CD14-positive monocyte (primary cell): ENCODE data around the gene PRKAB1. TPM values are rescaled to one million over a fixed set of nuclear protein-coding genes. Genes with fewer than 3 reads are reported as not detected.

ENCODE experiments used
- DNase-seq, 3 donors: peaks; one replicate each; pipeline ENCODE4 v3.0.0-alpha.2; 2011 to 2022
- H2AFZ ChIP-seq: 2 replicates; pipeline ENCODE4 v1.6.0; 2012; ENCODE audit warnings: mild to moderate bottlenecking, low read depth, low read length, inconsistent platforms; ENCODE audit not compliant: insufficient read depth, poor library complexity, severe bottlenecking
- H3K27ac ChIP-seq, 2 donors: 1 replicate in 1 of 2; 2 replicates in 1 of 2; pipeline ENCODE4 v1.5.1; 2012 to 2013; ENCODE audit warnings: low read length in 2 of 2, control low read depth in 1 of 2, inconsistent platforms in 1 of 2, low read depth in 1 of 2, mild to moderate bottlenecking in 1 of 2
- H3K27me3 ChIP-seq, 2 donors: one replicate each; pipeline versions ENCODE4 v1.6.0 to v1.6.1; 2011 to 2013; ENCODE audit warnings: low read length in 2 of 2; ENCODE audit not compliant: control insufficient read depth in 2 of 2, insufficient read depth in 2 of 2
- H3K36me3 ChIP-seq, 2 donors: replicated peaks in 1 of 2; 1 replicate in 1 of 2; 2 replicates in 1 of 2; pipeline versions ENCODE4 v1.5.1 to v1.6.1; 2012 to 2013; ENCODE audit warnings: low read length in 2 of 2, control low read depth in 1 of 2, inconsistent platforms in 1 of 2, mild to moderate bottlenecking in 1 of 2; ENCODE audit not compliant: insufficient read depth in 2 of 2, control insufficient read depth in 1 of 2
- H3K4me1 ChIP-seq, 2 donors: 1 replicate in 1 of 2; 2 replicates in 1 of 2; pipeline versions ENCODE4 v1.5.1 to v1.6.1; 2012 to 2013; ENCODE audit warnings: low read length in 2 of 2, control low read depth in 1 of 2, inconsistent platforms in 1 of 2, mild to moderate bottlenecking in 1 of 2, moderate library complexity in 1 of 2; ENCODE audit not compliant: insufficient read depth in 2 of 2, control insufficient read depth in 1 of 2
- H3K4me2 ChIP-seq: replicated peaks from 2 replicates; pipeline ENCODE3; 2012; ENCODE audit warnings: low read length, moderate library complexity, mild to moderate bottlenecking; ENCODE audit not compliant: poor library complexity, severe bottlenecking; ENCODE audit errors: extremely low read depth
- H3K4me3 ChIP-seq, 3 experiments: fragments of 200-600 bp in 1 of 3; sonication (generic) in 1 of 3; replicated peaks in 1 of 3; 1 replicate in 2 of 3; 2 replicates in 1 of 3; pipeline ENCODE4 v1.5.1; 2011 to 2013; ENCODE audit warnings: low read length in 3 of 3, mild to moderate bottlenecking in 3 of 3, control low read depth in 2 of 3, low read depth in 2 of 3, inconsistent platforms in 1 of 3, moderate library complexity in 1 of 3
- H3K79me2 ChIP-seq: 2 replicates; pipeline ENCODE4 v1.6.0; 2012; ENCODE audit warnings: mild to moderate bottlenecking, control low read depth, inconsistent platforms, low read length, moderate library complexity; ENCODE audit not compliant: insufficient read depth
- H3K9ac ChIP-seq: 2 replicates; pipeline ENCODE4 v1.6.0; 2017; ENCODE audit warnings: low read length, mild to moderate bottlenecking; ENCODE audit not compliant: insufficient read depth, poor library complexity, severe bottlenecking
- H3K9me3 ChIP-seq, 2 donors: replicated peaks in 1 of 2; 1 replicate in 1 of 2; 2 replicates in 1 of 2; pipeline versions ENCODE4 v1.5.1 to v1.6.1; 2012 to 2013; ENCODE audit warnings: low read length in 2 of 2, control low read depth in 1 of 2; ENCODE audit not compliant: control insufficient read depth in 1 of 2, insufficient read depth in 1 of 2
- H4K20me1 ChIP-seq: 2 replicates; pipeline ENCODE4 v1.6.0; 2012; ENCODE audit warnings: mild to moderate bottlenecking, low read length, control low read depth, moderate library complexity; ENCODE audit not compliant: insufficient read depth
- H3K27ac Mint-ChIP-seq, 7 donors: one replicate each; pipeline ENCODE4 v1.8.0; 2020; ENCODE audit warnings: mild to moderate bottlenecking in 7 of 7, mixed read lengths in 7 of 7, moderate library complexity in 6 of 7, inconsistent platforms in 2 of 7
- H3K27me3 Mint-ChIP-seq, 3 donors: one replicate each; pipeline ENCODE4 v1.8.0; 2021 to 2022; ENCODE audit warnings: low read depth in 3 of 3, mild to moderate bottlenecking in 3 of 3, mixed read lengths in 3 of 3, moderate library complexity in 3 of 3, inconsistent platforms in 1 of 3
- H3K36me3 Mint-ChIP-seq, 2 donors: one replicate each; pipeline ENCODE4 v1.8.0; 2020; ENCODE audit warnings: mixed read lengths in 2 of 2, inconsistent platforms in 1 of 2, mild to moderate bottlenecking in 1 of 2
- H3K4me1 Mint-ChIP-seq: one replicate; pipeline ENCODE4 v1.8.0; 2020; ENCODE audit warnings: mild to moderate bottlenecking, mixed read lengths
- H3K4me3 Mint-ChIP-seq, 2 donors: one replicate each; pipeline ENCODE4 v1.8.0; 2020; ENCODE audit warnings: mild to moderate bottlenecking in 2 of 2, mixed read lengths in 2 of 2, moderate library complexity in 1 of 2
- H3K9me3 Mint-ChIP-seq, 7 donors: one replicate each; pipeline ENCODE4 v1.8.0; 2020 to 2022; ENCODE audit warnings: mixed read lengths in 7 of 7, mild to moderate bottlenecking in 6 of 7, moderate library complexity in 6 of 7, inconsistent platforms in 2 of 7
- CTCF ChIP-seq: fragments of 200-600 bp; IDR thresholded peaks from one replicate; pipeline ENCODE4 v1.8.0; 2022; ENCODE audit warnings: antibody characterized with exemption, mild to moderate bottlenecking
- WGBS: methylation state at CpG from one replicate; pipeline ENCODE4 v1.1.5; 2013; ENCODE audit warnings: missing lambda C conversion rate; ENCODE audit not compliant: insufficient coverage; 5-methylcytosine and 5-hydroxymethylcytosine counted together
- intact Hi-C, 2 donors: fragments of 100-400 bp; cut with micrococcal nuclease; formaldehyde crosslinking; loops; one replicate each; pipeline versions ENCODE4 v1.15.0 to v1.15.1; 2023
- polyA plus RNA-seq, 3 donors: library from polyadenylated mRNA; depleted of rRNA in 1 of 3; unstranded in 2 of 3; stranded (reverse) in 1 of 3; fragments of 300-500 nt in 2 of 3; fragments of >200 nt in 1 of 3; fragmentation: Illumina TruSeq in 2 of 3; gene quantifications; 1 replicate in 2 of 3; 2 replicates in 1 of 3; pipeline ENCODE4 v1.2.3, GENCODE V29; 2012 to 2021

PRKAB1 gene
- polyA plus RNA-seq, 3 donors, result 20.5 to 35.9 (median 23.0) TPM

DNA sequence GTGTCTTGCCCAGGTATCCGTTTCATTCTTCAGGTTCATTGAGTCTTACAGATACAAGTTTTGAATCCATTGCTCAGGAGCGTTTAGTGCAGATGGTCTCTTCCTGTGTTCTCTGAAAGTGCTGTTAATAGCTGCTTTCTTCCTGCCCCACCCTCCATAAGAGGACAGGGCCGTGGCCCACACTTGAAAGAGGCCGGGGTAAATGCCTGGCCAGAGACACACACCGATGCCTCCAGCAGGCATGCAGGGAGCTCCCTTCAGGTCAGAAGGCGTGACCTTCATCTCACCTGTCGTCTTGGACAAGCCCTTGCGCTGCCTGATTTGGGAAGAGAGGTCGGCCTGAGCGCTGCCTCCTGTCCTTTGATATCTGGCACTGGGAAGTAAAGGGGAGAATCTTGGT is 11.6 kb downstream of the PRKAB1 start:
- no peak for TF ChIP-seq CTCF
- WGBS, result 98% methylated on average over 9 of the region's 10 CpGs
- H3K4me1 ChIP-seq, result peaks cover 15 to 26% of the 10 kb centered on the region in 2 donors
- Mint-ChIP-seq H3K36me3 (peaks cover 65 to 75% of the 10 kb centered on the region in 2 donors), H3K4me1 (peaks cover 24% of the 10 kb centered on the region), H3K27me3 (no peaks in the 10 kb centered on the region), H3K27ac (no peak overlapping the region), H3K9me3 (no peaks in the 10 kb centered on the region), H3K4me3 (no peak overlapping the region)
- no peak overlapping the region for H2AFZ ChIP-seq
- H3K27ac ChIP-seq, result no peak overlapping the region
- intact Hi-C loops, result loop anchor here in 1 of 2 donors (10.0 kb wide), 1 partner anchor 195 kb away; the partner anchor contains the start of gene CIT
- H3K9me3 ChIP-seq, result no peaks in the 10 kb centered on the region
- no peaks in the 10 kb centered on the region for H3K79me2 ChIP-seq
- no peak for DNase-seq
- peaks cover 70 to 87% of the 10 kb centered on the region in 2 donors for H3K36me3 ChIP-seq
- H4K20me1 ChIP-seq, result peaks cover 7% of the 10 kb centered on the region
- no peak overlapping the region for H3K9ac ChIP-seq
- no peak overlapping the region for H3K4me2 ChIP-seq
- H3K27me3 ChIP-seq, result no peaks in the 10 kb centered on the region
- no peak overlapping the region for H3K4me3 ChIP-seq

GRCh38 chr12:119681111-119681510 is 13.2 kb downstream of the PRKAB1 start:
- Mint-ChIP-seq H3K36me3 (peaks cover 57 to 69% of the 10 kb centered on the region in 2 donors), H3K4me3 (no peak overlapping the region), H3K27me3 (no peaks in the 10 kb centered on the region), H3K9me3 (no peaks in the 10 kb centered on the region), H3K27ac (peak overlapping the region in 4 of 7 donors; percentile 9 to 91 (median 88)), H3K4me1 (peaks cover 15% of the 10 kb centered on the region)
- Histone ChIP-seq H3K36me3 (peaks cover 55 to 86% of the 10 kb centered on the region in 2 donors), H3K79me2 (no peaks in the 10 kb centered on the region), H3K9ac (no peak overlapping the region), H4K20me1 (peaks cover under 1% of the 10 kb centered on the region), H3K4me2 (no peak overlapping the region), H3K27me3 (no peaks in the 10 kb centered on the region), H3K4me1 (peaks cover 15 to 20% of the 10 kb centered on the region in 2 donors), H2AFZ (no peak overlapping the region), H3K4me3 (no peak overlapping the region), H3K27ac (peak overlapping the region in 1 of 2 donors; percentile 88), H3K9me3 (no peaks in the 10 kb centered on the region)
- 92% methylated on average over 4 of the region's 8 CpGs for WGBS
- TF ChIP-seq CTCF, result no peak
- intact Hi-C loops, result no loop called here
- DNase-seq, result no peak
